HepG2 (cell line): Measurements from ENCODE around the gene FAM241B. TPM values are rescaled to one million over a fixed set of nuclear protein-coding genes. Genes with fewer than 3 reads are reported as not detected.

Experiments used
- ATAC-seq: fragments of 200-7000 bp; cut with Tn5 transposase; 3 replicates; pipeline ENCODE4 v1.9.1; 2020; ENCODE audit warnings: mild to moderate bottlenecking, moderate library complexity
- BruUV-seq: library from RNA; stranded (reverse); fragments of 400-500 nt; replicated peaks from 2 replicates; lab custom pipeline; 2021; lab: Mats Ljungman, UMichigan
- CTCF ChIA-PET: fragments of 300-600 bp; formaldehyde crosslinking; extraction: SDS; loops from one replicate; lab custom pipeline; 2021; ENCODE audit warnings: low total read pairs, inconsistent platforms, low intra/inter-chr PET ratio; lab: Yijun Ruan, JAX
- POLR2A ChIA-PET: fragments of 350-600 bp; sonication (Branson Sonifier 250); formaldehyde crosslinking; loops from one replicate; lab custom pipeline; 2020; ENCODE audit warnings: antibody characterized with exemption, inconsistent platforms; lab: Yijun Ruan, JAX
- DNase-seq: peaks from one replicate; pipeline ENCODE4 v3.0.0-alpha.2; 2015; ENCODE audit warnings: low spot score
- FAIRE-seq: peaks from 3 replicates; lab custom pipeline; 2011; peaks lifted over from hg19 to GRCh38; lab: Jason Lieb, UNC
- H2AFZ ChIP-seq: one replicate; pipeline ENCODE4 v1.6.1; 2011; ENCODE audit warnings: low read length, inconsistent platforms
- H3K27ac ChIP-seq: fragments of 300-600 bp; 3 replicates; pipeline ENCODE4 v1.8.0; 2011; ENCODE audit warnings: mixed run types, mild to moderate bottlenecking, mixed read lengths, low read length, inconsistent platforms; ENCODE audit not compliant: insufficient read depth; ENCODE audit errors: extremely low read length
- H3K27me3 ChIP-seq, 2 experiments: fragments of 200-600 bp in 1 of 2; 2 replicates in 1 of 2; 3 replicates in 1 of 2; pipeline versions ENCODE4 v1.6.0 to v1.8.0; 2011; ENCODE audit warnings: low read length in 2 of 2, mild to moderate bottlenecking in 2 of 2, moderate library complexity in 2 of 2, inconsistent platforms in 1 of 2; ENCODE audit not compliant: insufficient read depth in 2 of 2, control insufficient read depth in 1 of 2
- H3K36me3 ChIP-seq, 2 experiments: fragments of 200-600 bp in 1 of 2; replicated peaks in 1 of 2; 2 replicates in 1 of 2; 3 replicates in 1 of 2; pipeline versions ENCODE4 v1.5.1 to v1.8.0; 2011; ENCODE audit warnings: low read length in 2 of 2, inconsistent platforms in 1 of 2; ENCODE audit not compliant: insufficient read depth in 2 of 2, control insufficient read depth in 1 of 2
- H3K4me1 ChIP-seq: 2 replicates; pipeline ENCODE4 v1.5.1; 2012; ENCODE audit warnings: low read length, inconsistent platforms; ENCODE audit not compliant: insufficient read depth
- H3K4me2 ChIP-seq: 2 replicates; pipeline ENCODE4 v1.6.0; 2011; ENCODE audit warnings: low read depth, low read length, inconsistent platforms
- H3K4me3 ChIP-seq, 3 experiments: fragments of 200-600 bp in 1 of 3; sonication (generic), shearing (Covaris generic) in 1 of 3; replicated peaks in 1 of 3; 2 replicates each; pipeline ENCODE4 v1.5.1; 2011 to 2016; ENCODE audit warnings: low read length in 3 of 3, inconsistent platforms in 2 of 3, low read depth in 2 of 3, mild to moderate bottlenecking in 2 of 3, control low read depth in 1 of 3, mixed read lengths in 1 of 3; ENCODE audit not compliant: insufficient read depth in 1 of 3
- H3K79me2 ChIP-seq: one replicate; pipeline ENCODE4 v1.6.1; 2011; ENCODE audit warnings: low read length, inconsistent platforms; ENCODE audit not compliant: insufficient read depth
- H3K9ac ChIP-seq: 2 replicates; pipeline ENCODE4 v1.6.0; 2011; ENCODE audit warnings: mild to moderate bottlenecking, low read depth, low read length, inconsistent platforms; ENCODE audit not compliant: insufficient read depth
- H3K9me3 ChIP-seq: 2 replicates; pipeline ENCODE4 v1.5.1; 2012; ENCODE audit warnings: mild to moderate bottlenecking, low read length
- H4K20me1 ChIP-seq: 2 replicates; pipeline ENCODE4 v1.6.0; 2011; ENCODE audit warnings: inconsistent platforms, mild to moderate bottlenecking, low read length, moderate library complexity; ENCODE audit not compliant: insufficient read depth
- FLYWCH1 ChIP-seq: sonication (generic); formaldehyde crosslinking; IDR thresholded peaks from 2 replicates; pipeline ENCODE4 v1.8.1; 2023; ENCODE audit warnings: mild to moderate bottlenecking, missing genetic modification reagents
- FOXP4 ChIP-seq: sonication (generic); formaldehyde crosslinking; IDR thresholded peaks from 2 replicates; pipeline ENCODE4 v1.4.0; 2020; ENCODE audit warnings: missing genetic modification reagents
- KAT7 ChIP-seq: IDR thresholded peaks from 2 replicates; pipeline ENCODE4 v1.6.1; 2018; ENCODE audit warnings: borderline replicate concordance, missing compliant biosample characterization
- KLF13 ChIP-seq: sonication (generic); formaldehyde crosslinking; IDR thresholded peaks from 2 replicates; pipeline ENCODE4 v1.4.0; 2020; ENCODE audit warnings: mild to moderate bottlenecking, missing genetic modification reagents
- RARA ChIP-seq: IDR thresholded peaks from 2 replicates; pipeline ENCODE4 v1.6.1; 2016; ENCODE audit warnings: missing genetic modification reagents, missing compliant biosample characterization
- ZBTB43 ChIP-seq: sonication (generic); formaldehyde crosslinking; conservative IDR thresholded peaks from 2 replicates; pipeline ENCODE4 v1.4.0; 2020; ENCODE audit warnings: missing genetic modification reagents
- ZNF30 ChIP-seq: sonication (generic); formaldehyde crosslinking; IDR thresholded peaks from 2 replicates; pipeline ENCODE4 v1.5.0; 2020; ENCODE audit warnings: mild to moderate bottlenecking, missing genetic modification reagents
- ZNF382 ChIP-seq: sonication (generic); formaldehyde crosslinking; IDR thresholded peaks from 2 replicates; pipeline ENCODE4 v1.5.0; 2020; ENCODE audit warnings: missing genetic modification reagents, mild to moderate bottlenecking, borderline replicate concordance
- WGBS: methylation state at CpG from one replicate; pipeline ENCODE4 v1.1.6; 2017; ENCODE audit warnings: low lambda C conversion rate; 5-methylcytosine and 5-hydroxymethylcytosine counted together
- in situ Hi-C: cut with HindIII; loops from 2 replicates; pipeline ENCODE4 v1.10.0; 2017; ENCODE audit warnings: low pct_unique_long_range_greater_than_20kb; ENCODE audit not compliant: extremely low pct_ligation_motif_present
- intact Hi-C: fragments of 100-400 bp; cut with micrococcal nuclease; formaldehyde crosslinking; loops from one replicate; pipeline ENCODE4 v1.10.0; 2022; ENCODE audit not compliant: unreplicated experiment
- polyA plus RNA-seq, 8 experiments: library from polyadenylated mRNA; depleted of rRNA in 3 of 8; stranded (reverse) in 7 of 8; unstranded in 1 of 8; fragments of >200 nt; fragmentation: Illumina TruSeq in 4 of 8; extraction: Trizol in 4 of 8; gene quantifications; 2 replicates each; pipeline versions ENCODE4 v1.2.1 to v1.2.3, GENCODE V29; 2011 to 2016; ENCODE audit warnings: low read depth in 4 of 8, missing spikeins in 1 of 8, mixed read lengths in 1 of 8; ENCODE audit not compliant: insufficient read depth in 1 of 8
- total RNA-seq, 5 experiments: library from RNA; depleted of rRNA; stranded (reverse); fragments of >200 nt; fragmentation: Illumina TruSeq; extraction: Trizol; gene quantifications; 2 replicates each; pipeline ENCODE4 v1.2.3, GENCODE V29; 2016; ENCODE audit warnings: low read depth in 1 of 5

FAM241B gene
- total and polyA plus RNA-seq, 2 of the 13 experiments (the other 11 are each of a cell fraction or from before 2014, with no cell fraction given): 1.9 to 4.0 TPM

DNA sequence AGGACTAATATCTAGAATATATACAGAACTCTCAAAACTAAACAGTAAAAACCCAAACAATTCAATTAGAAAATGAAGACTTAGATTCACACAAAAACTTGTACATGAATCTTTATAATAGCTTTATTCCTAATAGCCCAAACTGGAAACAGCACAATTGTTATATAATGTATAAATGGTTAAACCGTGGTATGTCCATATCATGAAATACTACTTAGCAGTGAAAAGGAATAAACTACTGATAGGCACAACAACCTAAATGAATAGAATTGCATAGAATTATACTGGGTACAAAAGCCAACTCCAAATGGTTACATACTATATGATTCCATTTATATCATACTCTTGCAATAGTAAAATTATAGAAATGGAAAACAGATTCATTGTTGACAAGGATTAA lies 21.0 kb upstream of the FAM241B start:
- Histone ChIP-seq H3K4me1 (no peaks in the 10 kb centered on the region), H3K36me3 (no peaks in the 10 kb centered on the region), H3K79me2 (no peaks in the 10 kb centered on the region), H3K9ac (no peak overlapping the region)
- no peak for DNase-seq
- WGBS: 0% methylated on average over 1 of the region's 1 CpG
- TF ChIP-seq ZNF30 (CRISPR knock-in tag) (no peak), ZBTB43 (CRISPR knock-in tag) (no peak), KLF13 (no peak), RARA (CRISPR knock-in tag) (no peak)
- TF ChIP-seq, all 625 proteins: peak for 0
- in situ Hi-C loops: no loop called here
- Histone ChIP-seq H3K9me3 (no peaks in the 10 kb centered on the region), H3K4me2 (no peak overlapping the region), H2AFZ (no peak overlapping the region), H3K27me3 (no peaks in the 10 kb centered on the region), H3K4me3 (no peak overlapping the region), H4K20me1 (no peaks in the 10 kb centered on the region), H3K27ac (no peak overlapping the region)
- FAIRE-seq: no peak
- ChIA-PET CTCF (no interaction called here), POLR2A (no interaction called here)
- intact Hi-C loops: no loop called here
- no peak for ATAC-seq
- no TSS peak for BruUV-seq

- Histone ChIP-seq H4K20me1 (no peaks in the 10 kb centered on the region), H3K4me1 (no peaks in the 10 kb centered on the region), H3K36me3 (no peaks in the 10 kb centered on the region), H3K9ac (no peak overlapping the region), H3K79me2 (no peaks in the 10 kb centered on the region), H3K27me3 (no peaks in the 10 kb centered on the region; a peak in 1 of 5 replicates), H2AFZ (no peak overlapping the region)
- in situ Hi-C loops (no loop called here), intact Hi-C loops (no loop called here)
- CTCF ChIA-PET: no interaction called here
- ATAC-seq: no peak
- BruUV-seq: no TSS peak
- TF ChIP-seq FLYWCH1 (no peak), ZNF382 (CRISPR knock-in tag) (no peak), FOXP4 (CRISPR knock-in tag) (no peak), KAT7 (CRISPR knock-in tag) (no peak)
- TF ChIP-seq, all 625 proteins: peak for 0
- FAIRE-seq (no peak), DNase-seq (no peak)
- no peaks in the 10 kb centered on the region for H3K9me3 ChIP-seq
- H3K27ac ChIP-seq: no peak overlapping the region
- H3K4me2 ChIP-seq: no peak overlapping the region
- POLR2A ChIA-PET: no interaction called here
- H3K4me3 ChIP-seq: no peak overlapping the region
These were observed 17.3 kb upstream of the FAM241B start for GRCh38 chr10:69612760-69613159.
